WTC11 (cell line): Measurements from ENCODE around the gene BNC2.

Experiments used
- ELF4 ChIP-seq: sonication (generic); formaldehyde crosslinking; IDR thresholded peaks from 2 replicates; pipeline ENCODE4 v1.8.1; 2022; ENCODE audit warnings: low read depth, mild to moderate bottlenecking, moderate library complexity, missing genetic modification reagents
- FOXK1 ChIP-seq: sonication (generic); formaldehyde crosslinking; IDR thresholded peaks from 2 replicates; pipeline ENCODE4 v1.8.0; 2022; ENCODE audit warnings: mild to moderate bottlenecking, moderate library complexity, missing genetic modification reagents
- JAZF1 ChIP-seq: fragments of 250-450 bp; sonication (Bioruptor Pico); IDR thresholded peaks from 2 replicates; pipeline ENCODE4 v1.9.0; 2021; ENCODE audit warnings: moderate library complexity, mild to moderate bottlenecking, inconsistent platforms
- MAX ChIP-seq: sonication (generic); formaldehyde crosslinking; IDR thresholded peaks from 2 replicates; pipeline ENCODE4 v1.8.0; 2022; ENCODE audit warnings: mild to moderate bottlenecking, missing genetic modification reagents
- MLX ChIP-seq: sonication (generic); formaldehyde crosslinking; IDR thresholded peaks from 2 replicates; pipeline ENCODE4 v1.8.1; 2023; ENCODE audit warnings: mild to moderate bottlenecking, missing genetic modification reagents, moderate library complexity
- SMAD3 ChIP-seq: sonication (generic); formaldehyde crosslinking; IDR thresholded peaks from 2 replicates; pipeline ENCODE4 v1.8.0; 2022; ENCODE audit warnings: missing genetic modification reagents, mild to moderate bottlenecking, borderline replicate concordance
- SP1 ChIP-seq: sonication (generic); formaldehyde crosslinking; conservative IDR thresholded peaks from 2 replicates; pipeline ENCODE4 v1.8.1; 2022; ENCODE audit warnings: missing genetic modification reagents
- TEAD4 ChIP-seq: sonication (generic); formaldehyde crosslinking; IDR thresholded peaks from 2 replicates; pipeline ENCODE4 v1.8.0; 2022; ENCODE audit warnings: mild to moderate bottlenecking, missing genetic modification reagents
- ZNF232 ChIP-seq: sonication (generic); formaldehyde crosslinking; IDR thresholded peaks from 2 replicates; pipeline ENCODE4 v1.8.0; 2022; ENCODE audit warnings: mild to moderate bottlenecking, missing genetic modification reagents
- TF ChIP-seq, protein P1 (sequence below): fragments of 200-600 bp; IDR thresholded peaks from 2 replicates; pipeline ENCODE4 v1.8.0; 2022; ENCODE audit warnings: antibody characterized with exemption
- TF ChIP-seq, protein P2 (sequence below): fragments of 250-450 bp; sonication (Bioruptor Pico); IDR thresholded peaks from 2 replicates; pipeline ENCODE4 v1.9.0; 2021; ENCODE audit warnings: moderate library complexity, mild to moderate bottlenecking, inconsistent platforms, borderline replicate concordance
- TF ChIP-seq, protein P3 (sequence below): sonication (generic); formaldehyde crosslinking; conservative IDR thresholded peaks from 2 replicates; pipeline ENCODE4 v1.8.1; 2023; ENCODE audit warnings: mild to moderate bottlenecking, low read depth, missing genetic modification reagents, moderate library complexity
- TF ChIP-seq, protein P4 (sequence below): sonication (generic); formaldehyde crosslinking; IDR thresholded peaks from 2 replicates; pipeline ENCODE4 v1.8.1; 2023; ENCODE audit warnings: mild to moderate bottlenecking, missing genetic modification reagents, moderate library complexity
- TF ChIP-seq, protein P5 (sequence below): fragments of 250-450 bp; sonication (Bioruptor Pico); IDR thresholded peaks from 2 replicates; pipeline ENCODE4 v1.9.0; 2021; ENCODE audit warnings: mild to moderate bottlenecking

DNA sequence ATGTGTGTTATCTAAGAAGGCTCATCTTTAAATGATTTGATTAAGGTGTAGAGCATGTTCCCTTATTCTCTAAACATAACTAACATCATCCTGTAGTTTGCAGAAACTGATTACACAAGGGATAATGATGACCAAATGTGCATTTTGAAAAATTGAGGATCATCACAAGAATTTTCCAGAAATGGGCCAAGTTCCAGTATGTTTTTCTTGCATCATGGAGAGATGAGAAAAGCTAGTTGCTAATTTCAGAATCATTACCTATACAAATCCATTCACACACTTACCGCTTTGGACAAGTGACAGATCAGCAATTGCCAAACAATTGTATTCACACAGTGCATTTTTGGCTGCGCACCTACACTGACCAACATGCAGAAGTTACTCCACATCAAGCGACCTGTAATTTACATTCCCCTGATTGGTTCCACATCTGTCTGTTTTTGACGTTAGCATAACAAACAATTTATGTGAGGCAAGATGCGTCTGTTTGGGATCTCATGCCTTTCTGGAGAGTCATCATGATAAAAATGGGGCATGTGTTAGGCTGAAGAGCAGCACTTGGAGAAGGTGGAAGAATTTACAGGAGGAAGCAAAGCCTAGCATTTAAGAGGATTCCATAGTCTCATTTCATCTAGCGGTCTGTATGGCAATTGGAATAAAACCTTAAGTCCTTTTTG lies 2.8 kb upstream of the BNC2 start:
- TF ChIP-seq, protein P1, sequence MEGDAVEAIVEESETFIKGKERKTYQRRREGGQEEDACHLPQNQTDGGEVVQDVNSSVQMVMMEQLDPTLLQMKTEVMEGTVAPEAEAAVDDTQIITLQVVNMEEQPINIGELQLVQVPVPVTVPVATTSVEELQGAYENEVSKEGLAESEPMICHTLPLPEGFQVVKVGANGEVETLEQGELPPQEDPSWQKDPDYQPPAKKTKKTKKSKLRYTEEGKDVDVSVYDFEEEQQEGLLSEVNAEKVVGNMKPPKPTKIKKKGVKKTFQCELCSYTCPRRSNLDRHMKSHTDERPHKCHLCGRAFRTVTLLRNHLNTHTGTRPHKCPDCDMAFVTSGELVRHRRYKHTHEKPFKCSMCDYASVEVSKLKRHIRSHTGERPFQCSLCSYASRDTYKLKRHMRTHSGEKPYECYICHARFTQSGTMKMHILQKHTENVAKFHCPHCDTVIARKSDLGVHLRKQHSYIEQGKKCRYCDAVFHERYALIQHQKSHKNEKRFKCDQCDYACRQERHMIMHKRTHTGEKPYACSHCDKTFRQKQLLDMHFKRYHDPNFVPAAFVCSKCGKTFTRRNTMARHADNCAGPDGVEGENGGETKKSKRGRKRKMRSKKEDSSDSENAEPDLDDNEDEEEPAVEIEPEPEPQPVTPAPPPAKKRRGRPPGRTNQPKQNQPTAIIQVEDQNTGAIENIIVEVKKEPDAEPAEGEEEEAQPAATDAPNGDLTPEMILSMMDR: no peak
- TF ChIP-seq ELF4 (no peak), TEAD4 (no peak), MLX (CRISPR knock-in tag) (no peak), ZNF232 (no peak), JAZF1 (CRISPR knock-in tag) (no peak), SP1 (CRISPR knock-in tag) (no peak), SMAD3 (CRISPR knock-in tag) (no peak), FOXK1 (CRISPR knock-in tag) (no peak), MAX (no peak)
- TF ChIP-seq, protein P2, sequence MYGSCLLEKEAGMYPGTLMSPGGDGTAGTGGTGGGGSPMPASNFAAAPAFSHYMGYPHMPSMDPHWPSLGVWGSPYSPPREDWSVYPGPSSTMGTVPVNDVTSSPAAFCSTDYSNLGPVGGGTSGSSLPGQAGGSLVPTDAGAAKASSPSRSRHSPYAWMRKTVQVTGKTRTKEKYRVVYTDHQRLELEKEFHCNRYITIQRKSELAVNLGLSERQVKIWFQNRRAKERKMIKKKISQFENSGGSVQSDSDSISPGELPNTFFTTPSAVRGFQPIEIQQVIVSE: no peak
- TF ChIP-seq, protein P3, sequence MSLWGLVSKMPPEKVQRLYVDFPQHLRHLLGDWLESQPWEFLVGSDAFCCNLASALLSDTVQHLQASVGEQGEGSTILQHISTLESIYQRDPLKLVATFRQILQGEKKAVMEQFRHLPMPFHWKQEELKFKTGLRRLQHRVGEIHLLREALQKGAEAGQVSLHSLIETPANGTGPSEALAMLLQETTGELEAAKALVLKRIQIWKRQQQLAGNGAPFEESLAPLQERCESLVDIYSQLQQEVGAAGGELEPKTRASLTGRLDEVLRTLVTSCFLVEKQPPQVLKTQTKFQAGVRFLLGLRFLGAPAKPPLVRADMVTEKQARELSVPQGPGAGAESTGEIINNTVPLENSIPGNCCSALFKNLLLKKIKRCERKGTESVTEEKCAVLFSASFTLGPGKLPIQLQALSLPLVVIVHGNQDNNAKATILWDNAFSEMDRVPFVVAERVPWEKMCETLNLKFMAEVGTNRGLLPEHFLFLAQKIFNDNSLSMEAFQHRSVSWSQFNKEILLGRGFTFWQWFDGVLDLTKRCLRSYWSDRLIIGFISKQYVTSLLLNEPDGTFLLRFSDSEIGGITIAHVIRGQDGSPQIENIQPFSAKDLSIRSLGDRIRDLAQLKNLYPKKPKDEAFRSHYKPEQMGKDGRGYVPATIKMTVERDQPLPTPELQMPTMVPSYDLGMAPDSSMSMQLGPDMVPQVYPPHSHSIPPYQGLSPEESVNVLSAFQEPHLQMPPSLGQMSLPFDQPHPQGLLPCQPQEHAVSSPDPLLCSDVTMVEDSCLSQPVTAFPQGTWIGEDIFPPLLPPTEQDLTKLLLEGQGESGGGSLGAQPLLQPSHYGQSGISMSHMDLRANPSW (CRISPR knock-in tag): no peak
- TF ChIP-seq, protein P4, sequence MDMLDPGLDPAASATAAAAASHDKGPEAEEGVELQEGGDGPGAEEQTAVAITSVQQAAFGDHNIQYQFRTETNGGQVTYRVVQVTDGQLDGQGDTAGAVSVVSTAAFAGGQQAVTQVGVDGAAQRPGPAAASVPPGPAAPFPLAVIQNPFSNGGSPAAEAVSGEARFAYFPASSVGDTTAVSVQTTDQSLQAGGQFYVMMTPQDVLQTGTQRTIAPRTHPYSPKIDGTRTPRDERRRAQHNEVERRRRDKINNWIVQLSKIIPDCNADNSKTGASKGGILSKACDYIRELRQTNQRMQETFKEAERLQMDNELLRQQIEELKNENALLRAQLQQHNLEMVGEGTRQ: no peak
- TF ChIP-seq, protein P5, sequence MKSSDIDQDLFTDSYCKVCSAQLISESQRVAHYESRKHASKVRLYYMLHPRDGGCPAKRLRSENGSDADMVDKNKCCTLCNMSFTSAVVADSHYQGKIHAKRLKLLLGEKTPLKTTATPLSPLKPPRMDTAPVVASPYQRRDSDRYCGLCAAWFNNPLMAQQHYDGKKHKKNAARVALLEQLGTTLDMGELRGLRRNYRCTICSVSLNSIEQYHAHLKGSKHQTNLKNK (CRISPR knock-in tag): no peak
